PC-3 (cell line): ENCODE data around the gene UBE2U. TPM values are rescaled to one million over a fixed set of nuclear protein-coding genes. Genes with fewer than 3 reads are reported as not detected.

Experiments
- ATAC-seq: fragments of 200-7000 bp; cut with Tn5 transposase; 2 replicates; pipeline ENCODE4 v1.9.1; 2020; ENCODE audit warnings: mild to moderate bottlenecking, moderate library complexity
- BruUV-seq: library from RNA; stranded (reverse); fragments of 400-500 nt; replicated peaks from 2 replicates; lab custom pipeline; 2021; lab: Mats Ljungman, UMichigan
- CTCF ChIA-PET: fragments of 300-600 bp; sonication (Branson Sonifier 250); formaldehyde crosslinking; loops from one replicate; lab custom pipeline; 2022; ENCODE audit warnings: antibody characterized with exemption; lab: Charles Lee
- POLR2A ChIA-PET: fragments of 300-600 bp; sonication (Branson Sonifier 250); formaldehyde crosslinking; loops from one replicate; lab custom pipeline; 2022; ENCODE audit warnings: antibody characterized with exemption; ENCODE audit not compliant: unreplicated experiment; lab: Charles Lee
- DNase-seq: peaks from one replicate; pipeline ENCODE4 v3.0.0-alpha.2; 2015
- H2AFZ ChIP-seq: fragments of 300-600 bp; sonication (generic); 2 replicates; pipeline ENCODE4 v1.6.0; 2016; ENCODE audit warnings: antibody characterized with exemption, low read length
- H3F3A ChIP-seq: fragments of 300-600 bp; sonication (generic); one replicate; pipeline ENCODE4 v1.6.0; 2017; ENCODE audit warnings: antibody characterized with exemption, low read length, control low read depth, mild to moderate bottlenecking; ENCODE audit not compliant: unreplicated experiment
- H3K27ac ChIP-seq: fragments of 300-600 bp; sonication (generic); 2 replicates; pipeline ENCODE4 v1.5.1; 2016; ENCODE audit warnings: mild to moderate bottlenecking, low read length
- H3K27me3 ChIP-seq: fragments of 300-600 bp; sonication (generic); 2 replicates; pipeline ENCODE4 v1.6.1; 2016; ENCODE audit warnings: low read length, mixed read lengths
- H3K36me3 ChIP-seq: fragments of 300-600 bp; sonication (generic); 2 replicates; pipeline ENCODE4 v1.6.1; 2016; ENCODE audit warnings: low read depth, mixed run types, low read length, mixed read lengths
- H3K4me1 ChIP-seq: fragments of 300-600 bp; sonication (generic); 2 replicates; pipeline ENCODE4 v1.5.1; 2016; ENCODE audit warnings: low read length; ENCODE audit not compliant: insufficient read depth
- H3K4me2 ChIP-seq: fragments of 300-600 bp; sonication (generic); 2 replicates; pipeline ENCODE4 v1.6.0; 2016; ENCODE audit warnings: low read length
- H3K4me3 ChIP-seq: fragments of 300-600 bp; sonication (generic); 2 replicates; pipeline ENCODE4 v1.5.1; 2016; ENCODE audit warnings: mild to moderate bottlenecking, low read length, mixed read lengths
- H3K79me2 ChIP-seq: fragments of 300-600 bp; sonication (generic); 2 replicates; pipeline ENCODE4 v1.6.1; 2017; ENCODE audit warnings: low read length, mixed read lengths
- H3K9ac ChIP-seq: fragments of 300-600 bp; sonication (generic); 2 replicates; pipeline ENCODE4 v1.6.0; 2016; ENCODE audit warnings: mild to moderate bottlenecking, low read length
- H3K9me2 ChIP-seq: fragments of 300-600 bp; sonication (generic); replicated peaks from 2 replicates; pipeline ENCODE4 v1.6.1; 2016; ENCODE audit warnings: mixed run types, low read length, mixed read lengths
- H3K9me3 ChIP-seq: fragments of 300-600 bp; sonication (generic); 2 replicates; pipeline ENCODE4 v1.6.1; 2016; ENCODE audit warnings: low read length, mixed read lengths
- H4K20me1 ChIP-seq: fragments of 300-600 bp; sonication (generic); 2 replicates; pipeline ENCODE4 v1.6.1; 2016; ENCODE audit warnings: low read length, mixed read lengths
- EZH2 ChIP-seq: fragments of 300-600 bp; sonication (generic); IDR thresholded peaks from one replicate; pipeline ENCODE4 v1.6.1; 2017; ENCODE audit warnings: antibody characterized with exemption, mild to moderate bottlenecking, low read length; ENCODE audit not compliant: unreplicated experiment
- intact Hi-C: fragments of 100-400 bp; cut with micrococcal nuclease; formaldehyde crosslinking; loops from 2 replicates; pipeline ENCODE4 v1.9.0; 2023
- total RNA-seq: library from RNA; depleted of rRNA; stranded (reverse); fragments of >200 nt; gene quantifications from 2 replicates; pipeline ENCODE4 v1.2.3, GENCODE V29; 2014

The UBE2U gene
- total RNA-seq, 1 experiment from 2014 or later: not detected

- H3K4me3 ChIP-seq: no peak overlapping the region
- ATAC-seq: no peak
- H3K4me2 ChIP-seq: no peak overlapping the region
- H3K9me3 ChIP-seq: no peaks in the 10 kb centered on the region
- H4K20me1 ChIP-seq: no peaks in the 10 kb centered on the region
- no TSS peak for BruUV-seq
- H3K27ac ChIP-seq: no peak overlapping the region
- no peaks in the 10 kb centered on the region for H3K36me3 ChIP-seq
- H3F3A ChIP-seq: no peaks in the 10 kb centered on the region
- no peak for TF ChIP-seq EZH2
- H2AFZ ChIP-seq: no peak overlapping the region
- no peaks in the 10 kb centered on the region for H3K79me2 ChIP-seq
- CTCF ChIA-PET: no interaction called here
- POLR2A ChIA-PET: no interaction called here
- no peak for DNase-seq
- peaks cover 12% of the 10 kb centered on the region for H3K4me1 ChIP-seq
- H3K27me3 ChIP-seq: no peaks in the 10 kb centered on the region
- H3K9me2 ChIP-seq: no peaks in the 10 kb centered on the region
- intact Hi-C loops: no loop called here
- H3K9ac ChIP-seq: no peak overlapping the region
Observed at GRCh38 chr1:64315402-64315801, 112.0 kb downstream of the UBE2U start.
